Thymus (tissue), 11 donors: ENCODE data around the gene METRNL. TPM values are rescaled to one million over a fixed set of nuclear protein-coding genes. Genes with fewer than 3 reads are reported as not detected.

Source experiments
- DNase-seq, 9 donors: peaks; one replicate each; pipeline ENCODE4 v3.0.0-alpha.2; 2013; ENCODE audit warnings: low spot score in 9 of 9, low read depth in 6 of 9, missing footprints in 1 of 9
- H3K27ac ChIP-seq, 2 donors: one replicate each; pipeline ENCODE4 v1.5.1; 2013; ENCODE audit warnings: control low read depth in 1 of 2, low read depth in 1 of 2, low read length in 1 of 2, mild to moderate bottlenecking in 1 of 2, moderate library complexity in 1 of 2
- H3K27me3 ChIP-seq, 2 donors: one replicate each; pipeline ENCODE4 v1.5.1; 2013; ENCODE audit warnings: low read length in 1 of 2; ENCODE audit not compliant: control insufficient read depth in 2 of 2, insufficient read depth in 1 of 2
- H3K36me3 ChIP-seq, 2 donors: one replicate each; pipeline ENCODE4 v1.5.1; 2013; ENCODE audit warnings: low read length in 1 of 2, mild to moderate bottlenecking in 1 of 2, moderate library complexity in 1 of 2; ENCODE audit not compliant: control insufficient read depth in 2 of 2, insufficient read depth in 2 of 2
- H3K4me1 ChIP-seq, 2 donors: one replicate each; pipeline ENCODE4 v1.5.1; 2013; ENCODE audit warnings: low read length in 2 of 2; ENCODE audit not compliant: control insufficient read depth in 2 of 2, insufficient read depth in 2 of 2
- H3K4me3 ChIP-seq, 2 donors: one replicate each; pipeline ENCODE4 v1.5.1; 2013; ENCODE audit warnings: low read length in 2 of 2, control low read depth in 1 of 2, mild to moderate bottlenecking in 1 of 2
- H3K9me3 ChIP-seq, 2 donors: one replicate each; pipeline ENCODE4 v1.5.1; 2013; ENCODE audit warnings: low read length in 1 of 2, mild to moderate bottlenecking in 1 of 2; ENCODE audit not compliant: control insufficient read depth in 2 of 2, insufficient read depth in 1 of 2
- WGBS: extraction: QIAGEN DNeasy Blood & Tissue Kit; methylation state at CpG from one replicate; pipeline ENCODE4 v1.1.7; 2013; 5-methylcytosine and 5-hydroxymethylcytosine counted together
- polyA plus RNA-seq: library from polyadenylated mRNA; stranded (reverse); fragments of 200-250 nt; gene quantifications from one replicate; pipeline ENCODE4 v1.2.3, GENCODE V29; 2013
- total RNA-seq: library from RNA; stranded (reverse); fragments of 120-200 nt; gene quantifications from one replicate; pipeline ENCODE4 v1.2.4, GENCODE V29; 2013
- donor health status: healthy.

Gene METRNL
- total and polyA plus RNA-seq, 2 donors: 7.7 to 42.8 TPM

GRCh38 chr17:83099570-83100181 lies 20.3 kb downstream of the METRNL start:
- 10% methylated on average over 34 of the region's 34 CpGs for WGBS
- Histone ChIP-seq H3K4me3 (no peak overlapping the region), H3K27ac (peak overlapping the region in 1 of 2 donors; percentile 42), H3K36me3 (no peaks in the 10 kb centered on the region), H3K27me3 (peaks cover 39 to 57% of the 10 kb centered on the region in 2 donors), H3K4me1 (peaks cover 0 to 14% of the 10 kb centered on the region in 2 donors), H3K9me3 (no peaks in the 10 kb centered on the region)
- no peak for DNase-seq

GRCh38 chr17:83100220-83100852 lies 20.9 kb downstream of the METRNL start:
- no peak for DNase-seq
- 33% methylated on average over 24 of the region's 24 CpGs for WGBS
- no peak overlapping the region for H3K27ac ChIP-seq
- H3K9me3 ChIP-seq: no peaks in the 10 kb centered on the region
- no peaks in the 10 kb centered on the region for H3K36me3 ChIP-seq
- H3K27me3 ChIP-seq: peaks cover 39 to 57% of the 10 kb centered on the region in 2 donors
- H3K4me3 ChIP-seq: no peak overlapping the region
- peaks cover 0 to 14% of the 10 kb centered on the region in 2 donors for H3K4me1 ChIP-seq

- H3K4me3 ChIP-seq: no peak overlapping the region
- WGBS: 19% methylated on average over 22 of the region's 22 CpGs
- no peaks in the 10 kb centered on the region for H3K9me3 ChIP-seq
- H3K27ac ChIP-seq: no peak overlapping the region
- peaks cover 0 to 14% of the 10 kb centered on the region in 2 donors for H3K4me1 ChIP-seq
- H3K27me3 ChIP-seq: peaks cover 39 to 57% of the 10 kb centered on the region in 2 donors
- no peaks in the 10 kb centered on the region for H3K36me3 ChIP-seq
- no peak for DNase-seq
These were observed 21.5 kb downstream of the METRNL start for GRCh38 chr17:83100853-83101391.

- H3K4me1 ChIP-seq: peaks cover 0 to 14% of the 10 kb centered on the region in 2 donors
- peaks cover 39 to 60% of the 10 kb centered on the region in 2 donors for H3K27me3 ChIP-seq
- no peak overlapping the region for H3K4me3 ChIP-seq
- no peaks in the 10 kb centered on the region for H3K9me3 ChIP-seq
- no peak overlapping the region for H3K27ac ChIP-seq
- H3K36me3 ChIP-seq: no peaks in the 10 kb centered on the region
- WGBS: 94% methylated on average over 22 of the region's 22 CpGs
- no peak for DNase-seq
These were observed 22.5 kb downstream of the METRNL start for GRCh38 chr17:83101805-83102480.

GRCh38 chr17:83103200-83103942 lies 24.0 kb downstream of the METRNL start:
- no peak for DNase-seq
- WGBS: 92% methylated on average over 54 of the region's 60 CpGs
- H3K27me3 ChIP-seq: peaks cover 32 to 51% of the 10 kb centered on the region in 2 donors
- no peak overlapping the region for H3K4me3 ChIP-seq
- H3K9me3 ChIP-seq: no peaks in the 10 kb centered on the region
- no peaks in the 10 kb centered on the region for H3K36me3 ChIP-seq
- H3K4me1 ChIP-seq: peaks cover 0 to 11% of the 10 kb centered on the region in 2 donors
- no peak overlapping the region for H3K27ac ChIP-seq

- Histone ChIP-seq H3K36me3 (no peaks in the 10 kb centered on the region), H3K9me3 (no peaks in the 10 kb centered on the region), H3K4me3 (no peak overlapping the region), H3K4me1 (peaks cover 0 to 11% of the 10 kb centered on the region in 2 donors), H3K27ac (no peak overlapping the region), H3K27me3 (peaks cover 27 to 48% of the 10 kb centered on the region in 2 donors)
- 93% methylated on average over 10 of the region's 10 CpGs for WGBS
- no peak for DNase-seq
These were observed 24.5 kb downstream of the METRNL start for GRCh38 chr17:83103943-83104311.

- no peak overlapping the region for H3K4me3 ChIP-seq
- no peaks in the 10 kb centered on the region for H3K9me3 ChIP-seq
- 91% methylated on average over 45 of the region's 45 CpGs for WGBS
- no peak overlapping the region for H3K27ac ChIP-seq
- peaks cover 18 to 40% of the 10 kb centered on the region in 2 donors for H3K27me3 ChIP-seq
- H3K4me1 ChIP-seq: peaks cover 0 to 8% of the 10 kb centered on the region in 2 donors
- no peak for DNase-seq
- no peaks in the 10 kb centered on the region for H3K36me3 ChIP-seq
These were observed 25.4 kb downstream of the METRNL start for GRCh38 chr17:83104577-83105505.

GRCh38 chr17:83105512-83105911 lies 26.1 kb downstream of the METRNL start:
- Histone ChIP-seq H3K36me3 (no peaks in the 10 kb centered on the region), H3K4me3 (no peak overlapping the region), H3K27me3 (peaks cover 13 to 34% of the 10 kb centered on the region in 2 donors), H3K27ac (no peak overlapping the region), H3K9me3 (no peaks in the 10 kb centered on the region), H3K4me1 (peaks cover 0 to 8% of the 10 kb centered on the region in 2 donors)
- no peak for DNase-seq
- 93% methylated on average over 10 of the region's 10 CpGs for WGBS
